Activated CD8-positive, alpha-beta T cell treated with anti-CD3 and anti-CD28 coated beads, Interleukin-2, amount 10 ng/mL, durations not matched to agents 7 days and 5 days (primary cell): ENCODE measurements around the gene TBX2. TPM values are rescaled to one million over a fixed set of nuclear protein-coding genes. Genes with fewer than 3 reads are reported as not detected.
"Not testable (repeated sequence)": the region's sequence is repeated elsewhere in the genome, so short reads cannot be mapped to it uniquely, and the experiment has no call there.

Source experiments
- ATAC-seq: fragments of 150-1000 bp; cut with Tn5 transposase; one replicate; pipeline ENCODE4 v1.10.0; 2021; ENCODE audit warnings: moderate library complexity
- CTCF ChIA-PET: fragments of 350-600 bp; sonication (Branson Sonifier 250); formaldehyde crosslinking; loops from one replicate; lab custom pipeline; 2021; ENCODE audit warnings: antibody characterized with exemption; lab: Charles Lee
- POLR2A ChIA-PET: fragments of 350-600 bp; sonication (Branson Sonifier 250); formaldehyde crosslinking; loops from one replicate; lab custom pipeline; 2021; ENCODE audit warnings: antibody characterized with exemption; lab: Charles Lee
- DNase-seq: peaks from one replicate; pipeline ENCODE4 v3.0.0-alpha.2; 2020
- H3K27ac Mint-ChIP-seq: one replicate; pipeline ENCODE4 v1.8.0; 2021; ENCODE audit warnings: mild to moderate bottlenecking, mixed read lengths
- H3K27me3 Mint-ChIP-seq: one replicate; pipeline ENCODE4 v1.8.0; 2021; ENCODE audit warnings: low read depth, mixed read lengths
- H3K36me3 Mint-ChIP-seq: one replicate; pipeline ENCODE4 v1.8.0; 2021; ENCODE audit warnings: low read depth, mixed read lengths
- H3K4me1 Mint-ChIP-seq: one replicate; pipeline ENCODE4 v1.8.0; 2021; ENCODE audit warnings: low read depth, mixed read lengths
- H3K4me3 Mint-ChIP-seq: one replicate; pipeline ENCODE4 v1.8.0; 2021; ENCODE audit warnings: mild to moderate bottlenecking, mixed read lengths
- H3K9me3 Mint-ChIP-seq: one replicate; pipeline ENCODE4 v1.8.0; 2022; ENCODE audit warnings: mixed read lengths; ENCODE audit not compliant: insufficient read depth
- total RNA-seq, 2 experiments: library from RNA; stranded (reverse); gene quantifications; one replicate each; pipeline ENCODE4 v1.2.3, GENCODE V29; 2021

The TBX2 gene
- total RNA-seq, 2 experiments from 2014 or later, result not detected

- no peak for ATAC-seq
- no peak for DNase-seq
- ChIA-PET CTCF (interaction anchor here (1.6 kb wide), 1 partner anchor 10 kb away, joined by 3 read pairs; no protein-coding TSS in a partner anchor), POLR2A (interaction anchor here (0.6 kb wide), 1 partner anchor 523 kb away, joined by 3 read pairs; no protein-coding TSS in a partner anchor)
- H3K36me3 Mint-ChIP-seq, result peaks cover 2% of the 10 kb centered on the region
- H3K4me1 Mint-ChIP-seq, result peaks cover 3% of the 10 kb centered on the region
- H3K4me3 Mint-ChIP-seq, result no peak overlapping the region
- H3K27me3 Mint-ChIP-seq, result peaks cover 45% of the 10 kb centered on the region
- peaks cover 4% of the 10 kb centered on the region for H3K9me3 Mint-ChIP-seq
- H3K27ac Mint-ChIP-seq, result no peak overlapping the region
Observed at GRCh38 chr17:61436995-61437704, 37.5 kb downstream of the TBX2 start.

- ATAC-seq (no peak), DNase-seq (no peak)
- Mint-ChIP-seq H3K4me1 (peaks cover 3% of the 10 kb centered on the region), H3K27ac (no peak overlapping the region), H3K36me3 (peaks cover 2% of the 10 kb centered on the region), H3K27me3 (peaks cover 34% of the 10 kb centered on the region), H3K4me3 (no peak overlapping the region), H3K9me3 (no peaks in the 10 kb centered on the region)
- CTCF ChIA-PET, result no interaction called here
- POLR2A ChIA-PET, result no interaction called here
Observed at GRCh38 chr17:61440697-61441096, 41.1 kb downstream of the TBX2 start.

DNA sequence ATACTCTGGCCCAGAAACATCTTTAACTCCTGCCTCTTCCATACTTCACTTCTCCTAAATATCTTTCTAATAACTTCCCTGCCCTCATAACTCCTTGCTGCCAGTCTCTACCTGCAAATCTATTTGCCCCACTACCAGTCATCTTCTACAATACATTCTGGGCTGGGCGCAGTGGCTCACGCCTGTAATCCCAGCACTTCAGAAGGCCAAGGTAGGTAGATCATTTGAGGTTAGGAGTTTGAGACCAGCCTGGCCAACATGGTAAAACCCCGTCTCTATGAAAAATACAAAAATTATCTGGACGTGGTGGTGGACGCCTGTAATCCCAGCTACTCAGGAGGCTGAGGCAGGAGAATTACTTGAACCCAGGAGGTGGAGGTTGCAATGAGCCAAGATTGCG lies 41.9 kb downstream of the TBX2 start:
- DNase-seq, H3K4me3 Mint-ChIP-seq, ATAC-seq, H3K4me1 Mint-ChIP-seq, H3K27ac Mint-ChIP-seq, POLR2A ChIA-PET, H3K36me3 Mint-ChIP-seq, H3K9me3 Mint-ChIP-seq: not testable (repeated sequence)
- CTCF ChIA-PET, result interaction anchor here (1.1 kb wide), 1 partner anchor 128 kb away, joined by 3 read pairs; no protein-coding TSS in a partner anchor
- peaks cover 32% of the 10 kb centered on the region for H3K27me3 Mint-ChIP-seq

DNA sequence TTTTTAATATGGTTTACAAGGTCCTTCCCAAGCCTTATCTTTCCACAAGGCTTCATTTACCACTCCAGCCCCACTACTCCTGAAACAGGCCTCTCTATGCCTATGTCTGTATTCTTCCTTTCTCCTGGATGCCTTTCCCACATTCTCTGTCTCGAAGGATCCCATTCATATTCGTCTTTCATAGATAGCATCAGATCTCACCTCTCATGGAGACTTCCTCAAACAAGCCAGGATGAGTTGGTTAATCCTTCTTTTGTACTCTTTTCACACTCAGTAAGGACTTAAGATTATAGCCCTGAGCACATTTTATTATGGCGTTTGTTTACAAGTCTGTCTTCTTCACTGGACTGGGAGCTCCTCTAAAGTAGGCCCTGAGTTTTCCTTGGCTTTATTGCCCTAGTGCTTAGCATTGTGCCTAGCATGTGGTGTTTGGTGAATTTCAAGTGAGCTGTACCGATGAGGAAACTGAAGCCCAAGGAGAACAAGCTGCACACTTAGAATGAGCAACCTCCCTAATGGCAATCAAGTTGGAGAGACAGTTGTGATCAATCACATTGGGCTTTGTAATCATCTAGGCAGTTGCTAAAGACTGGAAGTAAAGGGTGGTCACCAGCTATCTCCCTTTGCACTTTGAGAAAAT lies 42.6 kb downstream of the TBX2 start:
- ChIA-PET POLR2A (no interaction called here), CTCF (interaction anchor here (1.1 kb wide), 1 partner anchor 127 kb away, joined by 3 read pairs; no protein-coding TSS in a partner anchor)
- no peaks in the 10 kb centered on the region for H3K36me3 Mint-ChIP-seq
- peaks cover 3% of the 10 kb centered on the region for H3K4me1 Mint-ChIP-seq
- H3K4me3 Mint-ChIP-seq, result no peak overlapping the region
- H3K27ac Mint-ChIP-seq, result no peak overlapping the region
- no peaks in the 10 kb centered on the region for H3K9me3 Mint-ChIP-seq
- ATAC-seq (no peak), DNase-seq (no peak)
- peaks cover 32% of the 10 kb centered on the region for H3K27me3 Mint-ChIP-seq

- Mint-ChIP-seq H3K4me3 (no peak overlapping the region), H3K4me1 (peaks cover 3% of the 10 kb centered on the region), H3K27ac (no peak overlapping the region), H3K27me3 (peaks cover 31% of the 10 kb centered on the region), H3K9me3 (no peaks in the 10 kb centered on the region), H3K36me3 (no peaks in the 10 kb centered on the region)
- ATAC-seq (no peak), DNase-seq (no peak)
- ChIA-PET POLR2A (no interaction called here), CTCF (interaction anchor here (1.9 kb wide), 1 partner anchor 31 kb away, joined by 5 read pairs; no protein-coding TSS in a partner anchor)
Observed at GRCh38 chr17:61442878-61443474, 43.3 kb downstream of the TBX2 start.

- ATAC-seq, result no peak
- H3K4me1 Mint-ChIP-seq, result peaks cover 3% of the 10 kb centered on the region
- H3K27me3 Mint-ChIP-seq, result peaks cover 31% of the 10 kb centered on the region
- ChIA-PET POLR2A (no interaction called here), CTCF (interaction anchor here (1.9 kb wide), 1 partner anchor 32 kb away, joined by 5 read pairs; no protein-coding TSS in a partner anchor)
- H3K36me3 Mint-ChIP-seq, result no peaks in the 10 kb centered on the region
- no peak for DNase-seq
- no peaks in the 10 kb centered on the region for H3K9me3 Mint-ChIP-seq
- no peak overlapping the region for H3K4me3 Mint-ChIP-seq
- H3K27ac Mint-ChIP-seq, result no peak overlapping the region
Observed at GRCh38 chr17:61443475-61443882, 43.8 kb downstream of the TBX2 start.

- ChIA-PET POLR2A (no interaction called here), CTCF (interaction anchor here (1.9 kb wide), 1 partner anchor 32 kb away, joined by 5 read pairs; no protein-coding TSS in a partner anchor)
Observed at GRCh38 chr17:61444075-61444474, 44.4 kb downstream of the TBX2 start.

DNA sequence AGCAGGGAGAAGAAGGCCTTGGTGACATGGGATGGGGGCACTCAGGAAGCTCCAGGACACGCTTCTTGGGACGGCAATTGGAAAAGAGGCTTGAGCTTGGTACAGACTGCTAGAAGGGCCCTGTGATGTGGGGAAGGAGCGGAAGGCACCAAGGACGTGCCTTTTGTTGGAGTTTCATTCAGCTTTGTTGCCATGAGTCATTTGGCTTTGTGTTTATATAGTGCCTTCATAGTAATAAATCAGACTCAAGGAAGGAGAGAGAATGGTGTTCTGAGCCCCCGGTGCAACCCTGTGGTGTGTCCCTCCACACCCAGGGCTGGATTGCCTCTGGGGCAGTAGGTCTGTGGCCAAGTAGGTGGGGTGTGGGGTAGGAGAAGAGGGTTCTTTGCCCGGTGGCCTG lies 45.2 kb downstream of the TBX2 start:
- Mint-ChIP-seq H3K36me3 (no peaks in the 10 kb centered on the region), H3K4me1 (peaks cover 3% of the 10 kb centered on the region), H3K27ac (no peak overlapping the region), H3K9me3 (no peaks in the 10 kb centered on the region), H3K27me3 (peaks cover 32% of the 10 kb centered on the region), H3K4me3 (no peak overlapping the region)
- no peak for DNase-seq
- no peak for ATAC-seq
- ChIA-PET POLR2A (no interaction called here), CTCF (interaction anchor here (1.9 kb wide), 1 partner anchor 33 kb away, joined by 5 read pairs; no protein-coding TSS in a partner anchor)

More at GRCh38 chr17:61444075-61444474, 44.4 kb downstream of the TBX2 start:
- H3K9me3 Mint-ChIP-seq, result no peaks in the 10 kb centered on the region
- DNase-seq (no peak), ATAC-seq (no peak)
- peaks cover 3% of the 10 kb centered on the region for H3K4me1 Mint-ChIP-seq
- H3K27ac Mint-ChIP-seq, result no peak overlapping the region
- H3K36me3 Mint-ChIP-seq, result no peaks in the 10 kb centered on the region
- peaks cover 31% of the 10 kb centered on the region for H3K27me3 Mint-ChIP-seq
- H3K4me3 Mint-ChIP-seq, result no peak overlapping the region

GRCh38 chr17:61447358-61447757 lies 47.7 kb downstream of the TBX2 start:
- no peak overlapping the region for H3K4me3 Mint-ChIP-seq
- no peak for ATAC-seq
- POLR2A ChIA-PET, result no interaction called here

DNA sequence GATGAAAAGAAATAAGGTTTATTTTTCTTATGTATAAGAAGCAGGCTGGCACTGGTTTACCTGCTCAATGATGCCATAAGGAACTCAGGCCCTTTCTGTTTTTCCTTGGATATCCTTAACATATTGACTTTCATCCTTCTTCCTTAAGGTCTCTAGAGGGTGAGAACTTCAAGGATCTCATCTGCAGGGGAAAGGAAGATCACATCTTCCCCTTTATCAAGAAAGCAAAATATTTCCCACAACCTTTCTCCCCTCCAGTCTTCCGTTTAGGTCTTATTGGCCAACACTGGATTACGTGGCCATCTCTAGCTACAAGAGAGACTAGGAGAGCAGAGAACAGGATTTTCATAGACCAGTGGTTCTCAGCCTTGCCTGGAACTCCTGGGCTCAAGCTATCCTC lies 48.4 kb downstream of the TBX2 start:
- ChIA-PET CTCF (no interaction called here), POLR2A (no interaction called here)
- DNase-seq (no peak), ATAC-seq (no peak)
- Mint-ChIP-seq H3K4me1 (peaks cover 7% of the 10 kb centered on the region), H3K27me3 (peaks cover 43% of the 10 kb centered on the region), H3K4me3 (no peak overlapping the region), H3K27ac (no peak overlapping the region), H3K36me3 (no peaks in the 10 kb centered on the region), H3K9me3 (no peaks in the 10 kb centered on the region)

More at GRCh38 chr17:61447358-61447757, 47.7 kb downstream of the TBX2 start:
- Mint-ChIP-seq H3K36me3 (no peaks in the 10 kb centered on the region), H3K27me3 (peaks cover 38% of the 10 kb centered on the region), H3K4me1 (peaks cover 4% of the 10 kb centered on the region), H3K9me3 (no peaks in the 10 kb centered on the region), H3K27ac (no peak overlapping the region)
- CTCF ChIA-PET, result interaction anchor here (1.3 kb wide), 1 partner anchor 10 kb away, joined by 3 read pairs; no protein-coding TSS in a partner anchor
- DNase-seq, result no peak

DNA sequence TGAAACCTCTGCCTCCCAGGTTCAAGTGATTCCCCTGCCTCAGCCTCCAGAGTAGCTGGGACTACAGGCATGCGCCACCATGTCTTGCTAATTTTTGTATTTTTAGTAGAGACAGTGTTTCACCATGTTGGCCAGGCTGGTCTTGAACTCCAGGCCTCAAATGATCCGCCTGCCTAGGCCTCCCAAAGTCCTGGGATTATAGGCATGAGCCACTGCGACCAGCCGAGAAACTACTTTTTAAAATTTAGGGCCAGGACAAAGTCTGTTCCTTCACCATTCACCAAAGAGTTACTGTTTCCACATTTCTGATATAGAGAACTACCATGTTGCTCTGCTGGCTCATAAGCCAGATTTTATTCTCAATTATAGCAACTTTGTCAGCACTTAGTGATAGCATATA lies 49.5 kb downstream of the TBX2 start:
- H3K4me3 Mint-ChIP-seq, result not testable (repeated sequence)

More for the DNA sequence above, 49.5 kb downstream of the TBX2 start:
- not testable (repeated sequence) for H3K27ac Mint-ChIP-seq, H3K9me3 Mint-ChIP-seq, H3K4me1 Mint-ChIP-seq, H3K36me3 Mint-ChIP-seq, DNase-seq, ATAC-seq
- POLR2A ChIA-PET, result interaction anchor here (0.6 kb wide), 1 partner anchor 11 kb away, joined by 3 read pairs; no protein-coding TSS in a partner anchor
- peaks cover 51% of the 10 kb centered on the region for H3K27me3 Mint-ChIP-seq
- CTCF ChIA-PET, result interaction anchor here (1.3 to 1.5 kb wide), 2 partner anchors 31 to 36 kb away, joined by 6 to 12 read pairs; no protein-coding TSS in a partner anchor
